UCSD-AML1 (cell line): Measurements from ENCODE around the gene SNX32.
A peak's percentile ranks its signal among the peaks of the same experiment; 100 is the strongest.

Experiments
- DNase-seq: peaks from one replicate; lab custom pipeline; 2025; ENCODE audit not compliant: unreplicated experiment; lab: John Stamatoyannopoulos, UW

The SNX32 gene

GRCh38 chr11:65854852-65855837 lies 21.4 kb downstream of the SNX32 start:
- DNase-seq = no peak

DNA sequence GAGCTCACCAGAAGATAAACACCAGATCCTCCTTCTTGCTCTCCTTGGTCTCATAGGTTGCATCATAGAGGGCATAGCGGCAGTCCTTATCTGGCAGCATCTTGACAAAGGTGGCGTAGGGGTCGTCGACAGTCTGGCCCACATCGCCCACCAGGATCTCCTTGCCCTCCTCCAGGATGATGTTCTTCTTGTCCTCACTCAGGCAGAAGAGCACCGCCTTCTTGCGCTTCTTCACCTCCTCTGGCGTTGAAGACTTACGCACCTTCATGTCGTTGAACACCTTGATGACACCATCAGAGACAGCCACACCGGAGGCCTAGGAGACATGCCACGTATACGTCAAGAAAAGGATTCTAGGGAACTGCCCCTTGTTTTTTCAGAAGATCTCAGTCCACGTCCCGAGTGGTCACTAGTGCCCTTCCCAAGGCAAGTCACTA lies 22.2 kb downstream of the SNX32 start:
- DNase-seq = no peak

- DNase-seq = peak; percentile 90
Measured at GRCh38 chr11:65856689-65857499, 23.1 kb downstream of the SNX32 start.

GRCh38 chr11:65857500-65857852 lies 23.7 kb downstream of the SNX32 start:
- DNase-seq = no peak

- DNase-seq = peak; percentile 98
Measured at GRCh38 chr11:65857853-65858680, 24.3 kb downstream of the SNX32 start, which contains the start of gene CFL1. Gene CFL1, minus strand, starts transcription at chr11:65858180. Its CDS starts 81 bp downstream, at chr11:65858099.

DNA sequence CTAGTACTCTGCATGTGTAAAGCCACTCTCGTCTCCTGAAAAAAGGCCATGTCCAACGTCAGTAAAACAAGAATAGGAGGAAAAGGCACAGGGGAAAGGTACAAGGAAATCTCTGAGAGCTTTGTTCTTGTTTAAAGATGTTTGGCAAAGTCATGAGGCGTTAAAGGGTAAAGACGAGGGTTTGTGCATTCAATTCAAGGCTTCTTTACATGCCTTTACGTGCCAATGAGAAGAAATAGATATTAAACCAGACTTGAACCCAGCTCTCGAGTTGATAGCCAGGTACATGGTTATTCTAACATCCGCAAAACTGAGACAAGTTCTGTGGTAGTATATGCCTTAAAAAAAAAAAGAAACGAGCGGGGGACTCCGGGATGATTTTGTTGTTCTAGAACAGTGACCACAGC lies 24.9 kb downstream of the SNX32 start:
- no peak for DNase-seq

DNA sequence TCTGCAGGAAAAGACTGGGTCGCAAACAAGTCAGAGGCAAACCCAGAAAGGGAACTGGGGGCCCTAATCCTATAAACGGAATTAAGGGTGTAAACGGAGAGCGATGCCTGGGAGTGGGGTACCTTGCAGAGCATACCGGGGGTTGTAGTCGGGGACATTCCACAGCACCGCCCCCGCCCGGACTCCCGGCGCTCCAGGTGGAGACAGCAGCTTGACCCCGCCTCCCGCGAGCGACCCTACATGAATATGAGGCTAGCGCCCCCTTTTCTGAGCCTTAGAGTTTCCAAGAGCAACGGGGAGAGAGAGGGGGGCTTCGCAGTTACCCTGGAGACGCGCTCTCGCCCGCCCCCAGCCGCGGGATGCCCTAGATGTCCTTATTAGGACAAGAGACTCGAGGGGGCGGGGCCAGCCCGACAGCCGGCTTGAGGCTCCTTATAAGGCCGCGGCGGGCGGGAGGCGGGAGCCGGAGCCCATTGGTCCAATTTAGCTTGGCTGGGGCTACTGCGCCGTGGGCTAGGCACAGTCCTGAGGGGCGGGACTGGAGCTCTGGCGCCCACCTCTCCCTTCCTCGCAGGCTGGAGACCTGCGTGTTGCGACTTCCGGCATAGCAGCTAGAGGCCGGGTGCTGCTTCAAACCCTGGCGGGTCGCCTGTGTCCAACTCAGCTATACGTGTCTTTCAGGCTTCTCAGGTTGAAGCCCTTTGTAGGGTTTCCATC lies 25.5 kb downstream of the SNX32 start:
- DNase-seq = peak; percentile 99

DNA sequence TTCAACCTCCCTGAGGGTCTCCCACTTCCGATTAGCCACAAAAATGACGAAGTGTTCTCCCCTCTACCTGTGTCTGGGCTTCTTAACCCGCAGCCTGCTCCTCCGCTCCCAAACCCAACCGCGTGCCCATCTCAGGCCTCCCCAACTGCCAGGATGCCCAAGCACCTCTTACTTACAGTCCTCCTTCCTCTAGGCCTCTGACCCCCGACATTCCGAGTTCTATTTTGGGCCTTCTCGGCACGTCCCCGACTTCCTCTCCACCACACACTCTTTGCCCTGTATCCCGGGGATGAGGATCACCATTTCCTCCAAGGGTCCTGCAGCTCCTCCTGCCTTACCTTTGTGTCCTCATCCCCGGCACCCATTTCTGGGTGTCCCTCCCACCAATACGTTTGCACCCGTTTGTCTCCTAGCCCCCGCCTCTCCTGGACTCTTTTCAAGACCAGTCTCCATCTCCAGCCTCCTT lies 26.1 kb downstream of the SNX32 start:
- DNase-seq = no peak

DNA sequence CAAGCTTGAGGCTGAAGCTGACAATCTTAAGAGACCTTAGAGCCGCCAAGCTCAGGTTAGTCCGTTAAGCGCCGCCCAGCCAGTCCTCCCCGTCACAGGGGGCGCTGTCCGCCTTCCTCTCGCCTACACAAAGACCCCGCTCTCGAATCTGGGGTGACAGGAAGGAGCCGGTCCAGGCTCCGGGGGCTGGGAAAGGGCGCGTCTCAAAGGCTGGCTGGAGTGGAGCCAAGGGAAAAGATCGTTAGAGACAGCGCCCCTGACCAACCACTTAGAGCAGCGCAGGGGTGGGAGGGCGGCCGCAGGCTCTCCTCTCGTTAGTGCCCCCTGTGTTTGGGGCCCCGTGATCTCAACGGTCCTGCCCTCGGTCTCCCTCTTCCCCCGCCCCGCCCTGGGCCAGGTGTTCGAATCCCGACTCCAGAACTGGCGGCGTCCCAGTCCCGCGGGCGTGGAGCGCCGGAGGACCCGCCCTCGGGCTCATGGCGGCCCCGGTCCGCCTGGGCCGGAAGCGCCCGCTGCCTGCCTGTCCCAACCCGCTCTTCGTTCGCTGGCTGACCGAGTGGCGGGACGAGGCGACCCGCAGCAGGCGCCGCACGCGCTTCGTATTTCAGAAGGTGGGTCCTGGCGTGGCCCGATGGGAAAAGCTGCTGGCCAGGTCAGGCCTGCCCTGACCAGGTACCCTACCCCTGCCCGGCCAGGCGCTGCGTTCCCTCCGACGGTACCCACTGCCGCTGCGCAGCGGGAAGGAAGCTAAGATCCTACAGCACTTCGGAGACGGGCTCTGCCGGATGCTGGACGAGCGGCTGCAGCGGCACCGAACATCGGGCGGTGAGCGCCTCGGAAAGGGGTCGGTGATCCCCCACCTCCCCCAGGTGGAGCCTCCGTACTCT lies 26.8 kb downstream of the SNX32 start, which contains the start of gene MUS81:
Gene MUS81 (plus strand): TSS at position 156 of the 887 bp plus-strand sequence. CDS start 321 bp downstream, at position 477.
- peak; percentile 96 for DNase-seq

- no peak for DNase-seq
Measured at GRCh38 chr11:65861165-65861505, 27.4 kb downstream of the SNX32 start.

DNA sequence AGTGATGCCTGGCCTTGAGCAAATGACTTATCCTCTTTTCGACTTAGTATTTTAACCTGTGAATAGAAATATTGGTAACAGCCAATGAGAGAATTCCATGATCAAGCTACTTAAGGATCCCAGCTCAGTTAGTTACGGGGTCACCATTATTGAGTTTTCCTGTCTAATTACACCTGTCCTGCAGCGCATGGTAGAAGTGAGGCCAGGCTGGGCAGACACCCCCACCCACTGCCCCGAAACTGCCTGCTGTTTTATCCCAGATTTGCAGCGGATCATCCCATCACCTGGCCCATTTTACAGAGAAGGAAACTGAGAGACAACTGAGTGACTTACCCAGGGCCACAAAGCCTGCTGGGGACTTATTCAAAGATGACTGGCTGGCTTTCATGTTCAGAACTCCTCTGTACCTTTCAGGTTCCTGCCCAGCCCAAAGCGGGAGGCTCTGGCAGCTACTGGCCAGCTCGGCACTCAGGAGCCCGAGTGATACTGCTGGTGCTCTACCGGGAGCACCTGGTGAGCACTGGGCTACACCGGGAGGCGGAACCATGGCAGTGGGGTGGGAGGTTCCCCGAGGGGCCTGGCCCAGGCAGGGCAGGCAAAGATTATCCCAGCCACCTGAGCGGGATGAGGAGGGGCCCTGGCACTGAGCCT lies 27.9 kb downstream of the SNX32 start:
- no peak for DNase-seq

DNA sequence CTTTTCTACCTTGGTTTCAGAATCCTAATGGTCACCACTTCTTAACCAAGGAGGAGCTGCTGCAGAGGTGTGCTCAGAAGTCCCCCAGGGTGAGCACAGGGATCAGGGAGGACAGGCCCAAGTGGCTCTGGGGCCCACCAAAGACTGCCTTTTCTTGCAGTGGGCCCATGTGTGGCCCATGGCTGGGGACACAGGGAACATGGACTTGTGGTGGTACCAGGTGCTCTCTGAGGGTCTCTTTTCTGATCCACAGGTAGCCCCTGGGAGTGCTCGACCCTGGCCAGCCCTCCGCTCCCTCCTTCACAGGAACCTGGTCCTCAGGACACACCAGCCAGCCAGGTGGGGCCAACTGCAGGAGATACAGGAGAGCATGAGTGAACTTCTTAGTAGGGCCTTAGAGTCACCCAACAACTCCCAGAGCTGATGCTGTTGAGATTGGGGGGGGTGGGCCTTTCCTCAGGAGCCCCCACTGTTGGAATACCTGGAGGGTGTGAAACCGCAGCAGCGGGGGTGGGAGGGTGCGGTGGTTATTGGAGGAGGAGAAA lies 28.5 kb downstream of the SNX32 start:
- DNase-seq = no peak

- DNase-seq = no peak
Measured at GRCh38 chr11:65862941-65863888, 29.5 kb downstream of the SNX32 start.

- no peak for DNase-seq
Measured at GRCh38 chr11:65863889-65864705, 30.3 kb downstream of the SNX32 start.

DNA sequence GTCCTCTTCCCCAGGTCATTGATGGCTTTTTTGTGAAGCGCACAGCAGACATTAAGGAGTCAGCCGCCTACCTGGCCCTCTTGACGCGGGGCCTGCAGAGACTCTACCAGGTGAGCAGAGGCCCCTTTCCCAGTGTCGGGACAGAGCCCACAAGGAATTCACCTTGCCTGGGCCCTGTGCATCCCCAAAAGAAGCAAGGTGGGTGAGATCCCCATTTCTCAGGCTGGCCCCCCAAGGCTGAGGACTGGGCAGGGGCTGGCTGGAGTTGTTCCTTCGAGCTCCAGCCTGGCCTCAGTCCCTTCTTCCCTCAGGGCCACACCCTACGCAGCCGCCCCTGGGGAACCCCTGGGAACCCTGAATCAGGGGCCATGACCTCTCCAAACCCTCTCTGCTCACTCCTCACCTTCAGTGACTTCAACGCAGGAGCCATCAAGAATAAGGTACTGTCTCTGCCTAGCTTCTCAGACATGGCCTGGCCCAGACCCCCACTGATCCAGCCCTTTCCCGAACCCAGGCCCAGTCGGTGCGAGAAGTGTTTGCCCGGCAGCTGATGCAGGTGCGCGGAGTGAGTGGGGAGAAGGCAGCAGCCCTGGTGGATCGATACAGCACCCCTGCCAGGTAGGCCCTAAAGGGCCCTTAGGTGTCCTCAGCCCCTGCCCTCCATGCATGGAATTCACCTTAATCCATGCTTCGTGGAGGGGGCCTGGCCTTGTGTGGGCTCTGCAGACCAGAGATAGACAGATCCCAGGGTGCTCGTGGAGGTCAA lies 31.1 kb downstream of the SNX32 start:
- no peak for DNase-seq
